ENCODE results near the gene LOXL4.

- no peak for TF ChIP-seq CTCF (IDR thresholded peaks at IDR 0.05 in 4 of 5, conservative IDR thresholded peaks at IDR 0.05 in 1 of 5)
- no peak for TF ChIP-seq POLR2A (IDR thresholded peaks at IDR 0.05)
Measured at GRCh38 chr10:98314532-98315284, 46.7 kb upstream of the LOXL4 start.
